GM10847 (cell line): ENCODE measurements around the gene ELAVL1.

Source experiments
- POLR2A ChIP-seq: IDR thresholded peaks from 2 replicates; pipeline ENCODE4 v1.6.1; 2011; ENCODE audit not compliant: insufficient read length; ENCODE audit errors: extremely low read depth

The ELAVL1 gene

GRCh38 chr19:8028951-8029491, 23.6 kb upstream of the ELAVL1 start:
- TF ChIP-seq POLR2A = no peak

GRCh38 chr19:8025316-8025715, 19.9 kb upstream of the ELAVL1 start:
- no peak for TF ChIP-seq POLR2A

GRCh38 chr19:8023371-8023770, 17.9 kb upstream of the ELAVL1 start:
- TF ChIP-seq POLR2A = no peak

- TF ChIP-seq POLR2A = no peak
These were observed 16.8 kb upstream of the ELAVL1 start for GRCh38 chr19:8022275-8022674.

- no peak for TF ChIP-seq POLR2A
These were observed 15.9 kb upstream of the ELAVL1 start for GRCh38 chr19:8021374-8021773.

- no peak for TF ChIP-seq POLR2A
These were observed 15.2 kb upstream of the ELAVL1 start for GRCh38 chr19:8020681-8021080.

GRCh38 chr19:8017808-8018207, 12.4 kb upstream of the ELAVL1 start:
- TF ChIP-seq POLR2A = no peak

- no peak for TF ChIP-seq POLR2A
These were observed 523 bp downstream of the ELAVL1 start for GRCh38 chr19:8004723-8005513.

- TF ChIP-seq POLR2A = no peak
These were observed 1.4 kb downstream of the ELAVL1 start for GRCh38 chr19:8004001-8004400.

- no peak for TF ChIP-seq POLR2A
These were observed 3.2 kb downstream of the ELAVL1 start for GRCh38 chr19:8001995-8002849.

GRCh38 chr19:8001651-8001994, 3.8 kb downstream of the ELAVL1 start:
- no peak for TF ChIP-seq POLR2A

- no peak for TF ChIP-seq POLR2A
These were observed 5.0 kb downstream of the ELAVL1 start for GRCh38 chr19:8000298-8001038.

GRCh38 chr19:7999376-7999775, 6.1 kb downstream of the ELAVL1 start:
- no peak for TF ChIP-seq POLR2A

- TF ChIP-seq POLR2A = no peak
These were observed 7.5 kb downstream of the ELAVL1 start for GRCh38 chr19:7997809-7998480.

- no peak for TF ChIP-seq POLR2A
These were observed 8.6 kb downstream of the ELAVL1 start for GRCh38 chr19:7996883-7997282.
